ENCODE measurements around the gene PDCD1.
A peak's percentile ranks its signal among the peaks of the same experiment; 100 is the strongest.

PDCD1 gene

DNA sequence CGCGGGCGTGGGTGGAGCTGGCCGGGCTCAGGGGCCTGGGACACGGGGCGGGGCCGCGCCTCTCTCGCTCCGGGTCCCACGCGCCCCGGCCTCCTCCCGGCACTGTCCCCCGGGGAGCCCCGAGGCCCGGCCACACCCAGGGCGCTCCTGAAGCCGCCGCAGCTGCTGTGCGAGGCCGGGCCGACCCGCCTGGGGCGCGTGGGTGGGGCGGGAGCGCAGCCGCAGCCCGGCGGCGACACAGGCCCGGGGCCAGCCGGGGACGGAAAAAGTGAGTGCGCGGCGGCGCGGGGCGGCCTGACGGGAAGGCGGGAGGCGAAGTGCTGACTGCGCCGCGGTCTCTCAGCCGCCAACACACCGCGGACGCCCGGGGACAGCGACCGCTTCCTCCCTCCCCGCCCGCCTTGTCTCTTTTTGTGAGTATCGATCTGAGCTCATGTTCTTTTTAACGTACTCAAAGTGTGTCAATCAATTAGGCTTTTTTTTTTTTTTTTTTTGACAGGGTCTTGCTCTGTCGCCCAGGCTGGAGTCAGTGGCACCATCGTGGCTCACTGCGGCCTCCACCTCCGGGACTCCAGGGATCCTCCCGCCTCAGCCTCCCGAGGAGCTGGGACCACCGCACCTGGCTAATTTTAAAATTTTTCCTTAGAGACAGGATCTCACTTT lies 14.5 kb downstream of the PDCD1 start (continued):
- TF ChIP-seq ZNF76 (tag by site-specific recombination; IDR thresholded peaks at IDR 0.05; ENCODE audit: borderline replicate concordance, low read depth) (peak; percentile 64; the same call in 1 of the 2 replicates), ZNF621 (tag by site-specific recombination; IDR thresholded peaks at IDR 0.05) (no peak), ZBTB17 (tag by site-specific recombination; IDR thresholded peaks at IDR 0.05) (0 out of 2 replicates have a peak, but pooled peaks have one; percentile 15), SP2 (tag by site-specific recombination; IDR thresholded peaks at IDR 0.05) (0 out of 2 replicates have a peak, but pooled peaks have one; percentile 9), ZNF660 (tag by site-specific recombination; IDR thresholded peaks at IDR 0.05) (peak; percentile 40; the same call in 1 of the 2 replicates)
- TF ChIP-seq, protein P1, sequence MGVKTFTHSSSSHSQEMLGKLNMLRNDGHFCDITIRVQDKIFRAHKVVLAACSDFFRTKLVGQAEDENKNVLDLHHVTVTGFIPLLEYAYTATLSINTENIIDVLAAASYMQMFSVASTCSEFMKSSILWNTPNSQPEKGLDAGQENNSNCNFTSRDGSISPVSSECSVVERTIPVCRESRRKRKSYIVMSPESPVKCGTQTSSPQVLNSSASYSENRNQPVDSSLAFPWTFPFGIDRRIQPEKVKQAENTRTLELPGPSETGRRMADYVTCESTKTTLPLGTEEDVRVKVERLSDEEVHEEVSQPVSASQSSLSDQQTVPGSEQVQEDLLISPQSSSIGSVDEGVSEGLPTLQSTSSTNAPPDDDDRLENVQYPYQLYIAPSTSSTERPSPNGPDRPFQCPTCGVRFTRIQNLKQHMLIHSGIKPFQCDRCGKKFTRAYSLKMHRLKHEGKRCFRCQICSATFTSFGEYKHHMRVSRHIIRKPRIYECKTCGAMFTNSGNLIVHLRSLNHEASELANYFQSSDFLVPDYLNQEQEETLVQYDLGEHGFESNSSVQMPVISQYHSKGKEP (tag by site-specific recombination; IDR thresholded peaks at IDR 0.05), result no peak
- TF ChIP-seq, protein P2, sequence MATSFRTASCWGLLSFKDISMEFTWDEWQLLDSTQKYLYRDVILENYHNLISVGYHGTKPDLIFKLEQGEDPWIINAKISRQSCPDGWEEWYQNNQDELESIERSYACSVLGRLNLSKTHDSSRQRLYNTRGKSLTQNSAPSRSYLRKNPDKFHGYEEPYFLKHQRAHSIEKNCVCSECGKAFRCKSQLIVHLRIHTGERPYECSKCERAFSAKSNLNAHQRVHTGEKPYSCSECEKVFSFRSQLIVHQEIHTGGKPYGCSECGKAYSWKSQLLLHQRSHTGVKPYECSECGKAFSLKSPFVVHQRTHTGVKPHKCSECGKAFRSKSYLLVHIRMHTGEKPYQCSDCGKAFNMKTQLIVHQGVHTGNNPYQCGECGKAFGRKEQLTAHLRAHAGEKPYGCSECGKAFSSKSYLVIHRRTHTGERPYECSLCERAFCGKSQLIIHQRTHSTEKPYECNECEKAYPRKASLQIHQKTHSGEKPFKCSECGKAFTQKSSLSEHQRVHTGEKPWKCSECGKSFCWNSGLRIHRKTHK (tag by site-specific recombination; IDR thresholded peaks at IDR 0.05), result no peak

DNA sequence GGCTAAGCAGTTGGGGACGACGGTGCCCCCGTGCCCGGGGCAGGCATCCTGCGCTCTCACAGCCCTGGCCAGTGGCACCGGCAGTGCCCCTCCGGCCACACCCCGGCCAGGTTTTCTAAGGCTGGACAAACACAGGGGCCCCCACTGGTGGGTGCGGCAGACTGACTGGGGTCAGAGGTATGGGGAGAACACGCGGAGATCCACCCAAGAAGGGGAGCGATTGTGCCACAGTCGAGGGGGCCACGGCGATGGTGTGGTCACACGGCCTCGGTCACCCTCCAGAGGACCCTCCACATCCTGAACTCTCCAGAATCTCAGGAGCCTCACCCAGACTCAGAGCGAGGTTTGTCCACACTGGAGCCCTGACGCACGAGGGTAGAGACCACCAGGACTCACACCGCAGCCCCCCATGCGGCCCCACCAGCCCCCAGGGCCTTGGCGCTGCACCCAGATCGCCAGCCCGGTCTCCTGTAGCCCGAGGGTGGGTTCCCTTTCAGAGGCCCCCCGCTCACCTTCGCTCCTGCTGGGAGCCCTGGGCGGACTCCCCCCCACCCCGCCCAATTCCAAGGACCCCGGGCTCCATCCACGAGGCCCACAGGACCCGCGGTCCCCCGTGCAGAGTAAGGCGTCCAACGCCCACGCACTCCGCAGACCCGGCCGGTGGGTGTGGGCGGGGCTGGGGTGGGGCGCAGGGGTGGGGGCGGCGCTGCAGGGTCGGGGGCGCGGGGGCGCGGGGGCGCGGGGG lies 15.2 kb downstream of the PDCD1 start:
- no peaks in the 10 kb centered on the region for H3K9me3 ChIP-seq (ENCODE audit: control insufficient read depth, insufficient read depth, low read depth, low read length)
- TF ChIP-seq ZNF623 (tag by site-specific recombination; IDR thresholded peaks at IDR 0.05), result no peak
- H3K27ac ChIP-seq (ENCODE audit: extremely low read depth, low read depth, low read length), result no peak overlapping the region
- H3K36me3 ChIP-seq (ENCODE audit: control insufficient read depth in 2 of 2, insufficient read depth in 1 of 2, low read length in 2 of 2), result no peaks in the 10 kb centered on the region
- ChIA-PET POLR2A (interaction anchor here (0.6 to 1.4 kb wide), 3 partner anchors 8 to 10 kb away, joined by 4 read pairs; no protein-coding TSS in a partner anchor), CTCF (interaction anchor here (0.7 kb wide), 1 partner anchor 741 kb away, joined by 3 read pairs; the partner anchor contains the start of gene MTERF4)
- H3K4me3 ChIP-seq (ENCODE audit: low read depth, low read length), result no peak overlapping the region
- no peaks in the 10 kb centered on the region for H3K4me1 ChIP-seq (ENCODE audit: control insufficient read depth, insufficient read depth, low read length)

DNA sequence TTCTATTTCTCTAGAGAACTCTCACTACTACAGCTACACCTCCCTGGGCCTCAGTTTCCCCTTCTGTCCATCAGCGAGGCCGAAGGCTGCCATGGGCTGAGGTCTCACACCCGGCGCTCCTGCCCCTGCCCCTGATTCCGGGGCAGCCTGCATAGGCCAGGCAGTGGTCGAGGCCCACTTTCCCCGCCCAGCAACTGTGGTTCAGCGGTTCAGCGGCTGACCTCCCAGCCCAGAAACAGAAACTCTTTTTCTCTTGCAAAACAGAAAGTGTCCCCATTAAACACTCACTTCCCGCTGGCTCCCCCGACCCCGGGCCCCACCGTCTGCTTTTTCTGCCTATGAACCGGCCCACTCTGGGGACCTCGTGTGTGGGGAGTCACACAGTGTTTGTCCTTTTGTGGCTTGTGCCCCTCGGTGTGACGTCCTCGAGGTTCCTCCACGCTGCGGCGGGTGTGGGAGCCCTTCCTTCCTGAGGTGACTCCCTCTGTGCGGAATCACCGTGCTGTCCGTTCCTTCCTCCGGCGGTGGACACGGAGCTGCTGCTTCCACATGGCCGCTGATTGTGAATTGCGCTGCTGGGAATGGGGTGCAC lies 16.0 kb downstream of the PDCD1 start:
- TF ChIP-seq, protein P3, sequence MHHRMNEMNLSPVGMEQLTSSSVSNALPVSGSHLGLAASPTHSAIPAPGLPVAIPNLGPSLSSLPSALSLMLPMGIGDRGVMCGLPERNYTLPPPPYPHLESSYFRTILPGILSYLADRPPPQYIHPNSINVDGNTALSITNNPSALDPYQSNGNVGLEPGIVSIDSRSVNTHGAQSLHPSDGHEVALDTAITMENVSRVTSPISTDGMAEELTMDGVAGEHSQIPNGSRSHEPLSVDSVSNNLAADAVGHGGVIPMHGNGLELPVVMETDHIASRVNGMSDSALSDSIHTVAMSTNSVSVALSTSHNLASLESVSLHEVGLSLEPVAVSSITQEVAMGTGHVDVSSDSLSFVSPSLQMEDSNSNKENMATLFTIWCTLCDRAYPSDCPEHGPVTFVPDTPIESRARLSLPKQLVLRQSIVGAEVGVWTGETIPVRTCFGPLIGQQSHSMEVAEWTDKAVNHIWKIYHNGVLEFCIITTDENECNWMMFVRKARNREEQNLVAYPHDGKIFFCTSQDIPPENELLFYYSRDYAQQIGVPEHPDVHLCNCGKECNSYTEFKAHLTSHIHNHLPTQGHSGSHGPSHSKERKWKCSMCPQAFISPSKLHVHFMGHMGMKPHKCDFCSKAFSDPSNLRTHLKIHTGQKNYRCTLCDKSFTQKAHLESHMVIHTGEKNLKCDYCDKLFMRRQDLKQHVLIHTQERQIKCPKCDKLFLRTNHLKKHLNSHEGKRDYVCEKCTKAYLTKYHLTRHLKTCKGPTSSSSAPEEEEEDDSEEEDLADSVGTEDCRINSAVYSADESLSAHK (tag by site-specific recombination; IDR thresholded peaks at IDR 0.05), result peak; percentile 79
- TF ChIP-seq ZNF202 (tag by site-specific recombination; IDR thresholded peaks at IDR 0.05; ENCODE audit: borderline replicate concordance), result no peak
- Histone ChIP-seq H3K4me1 (ENCODE audit: control insufficient read depth, insufficient read depth, low read length) (no peaks in the 10 kb centered on the region), H3K36me3 (ENCODE audit: control insufficient read depth in 2 of 2, insufficient read depth in 1 of 2, low read length in 2 of 2) (no peaks in the 10 kb centered on the region), H3K4me3 (ENCODE audit: low read depth, low read length) (no peak overlapping the region), H3K9me3 (ENCODE audit: control insufficient read depth, insufficient read depth, low read depth, low read length) (no peaks in the 10 kb centered on the region), H3K27ac (ENCODE audit: extremely low read depth, low read depth, low read length) (no peak overlapping the region)
- CTCF ChIA-PET, result no interaction called here
- POLR2A ChIA-PET, result no interaction called here

DNA sequence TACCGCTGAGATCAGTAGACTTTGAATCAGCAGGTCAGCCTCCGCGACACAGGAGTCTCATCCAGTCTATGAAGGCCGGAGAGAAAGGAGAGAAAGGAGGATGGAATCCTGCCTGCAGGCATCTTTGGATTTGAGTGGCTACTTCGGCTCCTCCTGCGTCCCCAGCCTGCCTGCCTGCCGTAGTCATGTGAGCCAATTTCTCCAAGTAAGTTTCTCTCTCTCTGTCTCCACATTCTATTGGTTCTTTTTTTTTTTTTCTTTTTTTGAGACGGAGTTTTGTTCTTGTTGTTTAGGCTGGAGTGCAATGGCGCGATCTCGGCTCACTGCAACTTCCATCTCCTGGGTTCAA lies 16.7 kb downstream of the PDCD1 start:
- CTCF ChIA-PET, result no interaction called here
- Histone ChIP-seq H3K9me3 (ENCODE audit: control insufficient read depth, insufficient read depth, low read depth, low read length) (no peaks in the 10 kb centered on the region), H3K4me1 (ENCODE audit: control insufficient read depth, insufficient read depth, low read length) (no peaks in the 10 kb centered on the region), H3K4me3 (ENCODE audit: low read depth, low read length) (no peak overlapping the region), H3K27ac (ENCODE audit: extremely low read depth, low read depth, low read length) (no peak overlapping the region), H3K36me3 (ENCODE audit: control insufficient read depth in 2 of 2, insufficient read depth in 1 of 2, low read length in 2 of 2) (no peaks in the 10 kb centered on the region)
- POLR2A ChIA-PET, result interaction anchor here (1.2 kb wide), 1 partner anchor 155 kb away, joined by 4 read pairs; the partner anchor contains the start of gene DTYMK
- no peak for TF ChIP-seq ZNF10 (tag by site-specific recombination; IDR thresholded peaks at IDR 0.05)
- TF ChIP-seq ZNF174 (tag by site-specific recombination; IDR thresholded peaks at IDR 0.05), result no peak
- no peak for TF ChIP-seq ZNF549 (tag by site-specific recombination; IDR thresholded peaks at IDR 0.05)
- TF ChIP-seq SALL2 (tag by site-specific recombination; IDR thresholded peaks at IDR 0.05; ENCODE audit: borderline replicate concordance), result no peak
- TF ChIP-seq ZNF140 (tag by site-specific recombination; IDR thresholded peaks at IDR 0.05), result no peak
- TF ChIP-seq SETDB1 (IDR thresholded peaks at IDR 0.05; ENCODE audit: insufficient read length, low read length), result no peak
- TF ChIP-seq, protein P4, sequence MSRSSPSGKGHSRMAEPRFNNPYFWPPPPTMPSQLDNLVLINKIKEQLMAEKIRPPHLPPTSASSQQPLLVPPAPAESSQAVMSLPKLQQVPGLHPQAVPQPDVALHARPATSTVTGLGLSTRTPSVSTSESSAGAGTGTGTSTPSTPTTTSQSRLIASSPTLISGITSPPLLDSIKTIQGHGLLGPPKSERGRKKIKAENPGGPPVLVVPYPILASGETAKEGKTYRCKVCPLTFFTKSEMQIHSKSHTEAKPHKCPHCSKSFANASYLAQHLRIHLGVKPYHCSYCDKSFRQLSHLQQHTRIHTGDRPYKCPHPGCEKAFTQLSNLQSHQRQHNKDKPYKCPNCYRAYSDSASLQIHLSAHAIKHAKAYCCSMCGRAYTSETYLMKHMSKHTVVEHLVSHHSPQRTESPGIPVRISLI (tag by site-specific recombination; IDR thresholded peaks at IDR 0.05), result no peak
- TF ChIP-seq ZBTB17 (tag by site-specific recombination; IDR thresholded peaks at IDR 0.05), result no peak
- no peak for TF ChIP-seq ZNF596 (tag by site-specific recombination; IDR thresholded peaks at IDR 0.05)
- no peak for TF ChIP-seq ZNF184 (tag by site-specific recombination; IDR thresholded peaks at IDR 0.05)
- TF ChIP-seq ZBTB7A (tag by site-specific recombination; IDR thresholded peaks at IDR 0.05; ENCODE audit: low read depth), result no peak
- TF ChIP-seq REPIN1 (tag by site-specific recombination; IDR thresholded peaks at IDR 0.05; ENCODE audit: low read depth), result no peak

Measured in HEK293 (cell line).